Cardiac muscle cell (in vitro differentiated cells and primary cell): Measurements from ENCODE around the gene P4HTM. TPM values are rescaled to one million over a fixed set of nuclear protein-coding genes. Genes with fewer than 3 reads are reported as not detected.

Source experiments
- DNase-seq, 2 donors: peaks; one replicate each; pipeline versions ENCODE4 v3.0.0 to v3.0.0-alpha.2; 2010 to 2017; ENCODE audit warnings: low read depth in 1 of 2, low spot score in 1 of 2
- H3K27ac ChIP-seq: fragments of 200-600 bp; sonication (generic); 2 replicates; pipeline ENCODE4 v1.5.1; 2016
- H3K27me3 ChIP-seq: fragments of 200-600 bp; sonication (generic); 2 replicates; pipeline ENCODE4 v1.6.0; 2016; ENCODE audit warnings: control low read depth
- H3K36me3 ChIP-seq: fragments of 200-600 bp; sonication (generic); 2 replicates; pipeline ENCODE4 v1.5.1; 2016; ENCODE audit warnings: control low read depth
- H3K4me1 ChIP-seq: fragments of 200-600 bp; sonication (generic); 2 replicates; pipeline ENCODE4 v1.8.1; 2017; ENCODE audit warnings: low read depth, mild to moderate bottlenecking, mixed run types
- H3K4me3 ChIP-seq: fragments of 200-600 bp; sonication (generic); 2 replicates; pipeline ENCODE4 v1.5.1; 2016; ENCODE audit warnings: mild to moderate bottlenecking
- H3K9me3 ChIP-seq: fragments of 200-600 bp; sonication (generic); 2 replicates; pipeline ENCODE4 v1.5.1; 2017; ENCODE audit warnings: low read depth, mild to moderate bottlenecking, control low read depth
- polyA plus RNA-seq: library from polyadenylated mRNA; unstranded; fragments of >200 nt; fragmentation: Nextera tagmentation; extraction: Ambion mirVana; gene quantifications from 2 replicates; pipeline ENCODE4 v1.2.1, GENCODE V29; 2016
- total RNA-seq: library from RNA; depleted of rRNA; stranded (reverse); fragments of >200 nt; gene quantifications from 2 replicates; pipeline ENCODE4 v1.2.3, GENCODE V29; 2016
- TF ChIP-seq, protein P1 (sequence below): IDR thresholded peaks from 2 replicates; pipeline ENCODE4 v1.5.1; 2012; ENCODE audit warnings: low read depth, mild to moderate bottlenecking, low read length

P4HTM gene
- total and polyA plus RNA-seq, 2 experiments from 2014 or later: 60.4 to 76.5 TPM

DNA sequence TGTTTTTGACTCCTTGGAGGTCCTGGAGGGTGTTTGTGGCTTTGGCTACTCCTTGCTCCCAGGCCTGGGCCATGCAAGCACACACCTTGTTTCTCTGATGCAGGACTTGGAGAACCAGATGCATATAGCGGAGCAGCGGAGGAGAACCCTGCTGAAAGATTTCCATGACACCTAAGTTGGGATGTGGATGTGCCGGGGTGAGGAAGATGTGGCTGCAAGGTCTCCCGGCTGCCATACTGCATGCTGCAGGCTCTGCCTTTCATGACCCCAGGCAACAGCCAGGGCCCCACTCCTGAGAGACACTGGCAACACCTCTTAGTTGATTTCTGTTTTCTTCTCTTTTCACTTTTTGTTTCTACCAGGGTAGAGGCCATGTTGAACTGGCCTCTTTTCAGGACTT, 6.9 kb upstream of the P4HTM start:
- H3K4me3 ChIP-seq: no peak overlapping the region
- peaks cover 36% of the 10 kb centered on the region for H3K36me3 ChIP-seq
- no peaks in the 10 kb centered on the region for H3K27me3 ChIP-seq
- H3K9me3 ChIP-seq: no peaks in the 10 kb centered on the region
- no peaks in the 10 kb centered on the region for H3K4me1 ChIP-seq
- DNase-seq: no peak
- TF ChIP-seq, protein P1, sequence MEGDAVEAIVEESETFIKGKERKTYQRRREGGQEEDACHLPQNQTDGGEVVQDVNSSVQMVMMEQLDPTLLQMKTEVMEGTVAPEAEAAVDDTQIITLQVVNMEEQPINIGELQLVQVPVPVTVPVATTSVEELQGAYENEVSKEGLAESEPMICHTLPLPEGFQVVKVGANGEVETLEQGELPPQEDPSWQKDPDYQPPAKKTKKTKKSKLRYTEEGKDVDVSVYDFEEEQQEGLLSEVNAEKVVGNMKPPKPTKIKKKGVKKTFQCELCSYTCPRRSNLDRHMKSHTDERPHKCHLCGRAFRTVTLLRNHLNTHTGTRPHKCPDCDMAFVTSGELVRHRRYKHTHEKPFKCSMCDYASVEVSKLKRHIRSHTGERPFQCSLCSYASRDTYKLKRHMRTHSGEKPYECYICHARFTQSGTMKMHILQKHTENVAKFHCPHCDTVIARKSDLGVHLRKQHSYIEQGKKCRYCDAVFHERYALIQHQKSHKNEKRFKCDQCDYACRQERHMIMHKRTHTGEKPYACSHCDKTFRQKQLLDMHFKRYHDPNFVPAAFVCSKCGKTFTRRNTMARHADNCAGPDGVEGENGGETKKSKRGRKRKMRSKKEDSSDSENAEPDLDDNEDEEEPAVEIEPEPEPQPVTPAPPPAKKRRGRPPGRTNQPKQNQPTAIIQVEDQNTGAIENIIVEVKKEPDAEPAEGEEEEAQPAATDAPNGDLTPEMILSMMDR: no peak
- H3K27ac ChIP-seq: peak overlapping the region; percentile 57

DNA sequence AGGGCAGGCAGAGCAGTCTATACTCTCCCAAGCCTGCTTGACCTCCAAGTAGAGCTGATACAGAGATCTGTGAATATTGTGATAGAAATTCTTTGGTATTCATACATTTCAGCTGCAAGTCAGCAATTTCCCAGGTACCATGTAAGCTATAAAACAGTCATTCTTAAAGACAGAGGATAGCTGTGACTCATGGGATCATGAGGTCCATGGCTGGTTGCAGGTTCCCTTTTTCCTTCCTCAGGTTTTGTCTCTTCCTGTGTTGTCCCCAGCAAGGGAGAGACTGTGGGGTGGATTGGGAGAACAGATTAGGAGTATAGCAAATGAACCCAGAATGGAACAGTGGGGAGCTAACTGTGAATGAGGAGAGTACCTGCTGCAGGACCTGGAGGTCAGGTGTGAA, 5.4 kb upstream of the P4HTM start:
- peaks cover 27% of the 10 kb centered on the region for H3K36me3 ChIP-seq
- no peak for DNase-seq
- no peak overlapping the region for H3K4me3 ChIP-seq
- TF ChIP-seq, protein P1: no peak
- peak overlapping the region; percentile 17 for H3K27ac ChIP-seq
- no peaks in the 10 kb centered on the region for H3K27me3 ChIP-seq
- peaks cover 4% of the 10 kb centered on the region for H3K4me1 ChIP-seq
- H3K9me3 ChIP-seq: no peaks in the 10 kb centered on the region

DNA sequence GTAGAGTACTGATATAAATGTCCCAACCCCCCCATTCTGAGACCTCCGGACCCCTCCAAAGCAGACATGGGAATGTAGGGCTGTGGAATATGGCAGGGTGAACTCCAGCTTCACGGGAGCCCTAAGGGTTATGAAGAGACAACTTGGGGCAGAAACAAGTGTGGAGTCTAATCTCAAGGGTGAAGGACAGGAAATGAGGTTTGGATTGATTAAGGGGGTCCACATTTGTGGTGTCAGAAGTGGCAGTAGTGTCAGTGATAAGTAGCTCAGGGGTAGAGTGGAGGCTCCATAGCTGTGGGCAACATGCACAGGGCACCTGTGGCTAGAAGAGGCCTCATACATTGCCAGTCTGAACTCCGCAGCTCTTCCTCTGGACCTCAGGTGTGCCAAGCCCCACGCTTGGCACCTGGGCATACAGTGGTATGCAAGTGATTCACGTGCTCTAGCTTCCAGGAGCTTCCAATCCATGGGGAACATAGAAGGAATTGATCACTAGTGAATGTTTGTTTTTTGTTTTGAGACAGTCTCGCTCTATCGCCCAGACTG, 4.1 kb upstream of the P4HTM start:
- H3K4me1 ChIP-seq: peaks cover 7% of the 10 kb centered on the region
- no peaks in the 10 kb centered on the region for H3K27me3 ChIP-seq
- peak overlapping the region; percentile 39 for H3K27ac ChIP-seq
- peaks cover 19% of the 10 kb centered on the region for H3K36me3 ChIP-seq
- TF ChIP-seq, protein P1: no peak
- H3K4me3 ChIP-seq: no peak overlapping the region
- DNase-seq: no peak
- no peaks in the 10 kb centered on the region for H3K9me3 ChIP-seq

DNA sequence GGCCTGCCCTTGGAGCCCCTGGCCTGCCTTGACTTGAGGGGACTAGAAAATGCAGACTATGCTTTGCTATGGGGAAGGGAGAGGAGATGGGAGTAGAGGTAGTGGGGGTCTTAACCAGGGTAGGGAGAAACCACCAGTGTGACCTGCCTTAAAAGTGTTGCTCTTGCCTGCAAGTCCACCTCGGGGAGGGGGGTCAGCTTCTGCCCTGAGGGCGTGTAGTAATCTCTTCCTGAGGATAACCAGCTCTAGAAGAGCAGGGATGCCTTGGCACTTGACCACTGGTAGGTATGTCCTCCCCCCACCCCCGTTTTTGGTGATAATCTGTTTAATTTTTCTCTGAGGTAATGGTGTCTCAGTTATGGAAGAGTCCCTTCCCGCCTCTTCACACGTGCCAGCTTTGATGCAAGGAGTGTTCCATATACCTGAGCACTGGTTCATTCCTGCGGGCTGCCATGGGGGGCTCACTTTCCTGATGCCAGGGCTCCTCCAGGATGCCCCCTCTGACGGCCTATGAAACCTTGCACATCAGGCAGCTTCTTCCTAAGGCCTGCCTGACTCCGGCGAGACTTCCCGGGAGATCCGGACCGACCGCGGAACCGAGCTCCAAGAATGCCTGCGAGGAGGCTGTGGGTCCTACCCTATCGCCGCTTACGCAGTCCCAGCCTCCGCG, 780 bp upstream of the P4HTM start:
- Histone ChIP-seq H3K4me1 (peaks cover 11% of the 10 kb centered on the region), H3K27ac (peak overlapping the region; percentile 86), H3K36me3 (no peaks in the 10 kb centered on the region), H3K9me3 (no peaks in the 10 kb centered on the region), H3K27me3 (no peaks in the 10 kb centered on the region), H3K4me3 (peak overlapping the region; percentile 46)
- TF ChIP-seq, protein P1: no peak
- no peak for DNase-seq

DNA sequence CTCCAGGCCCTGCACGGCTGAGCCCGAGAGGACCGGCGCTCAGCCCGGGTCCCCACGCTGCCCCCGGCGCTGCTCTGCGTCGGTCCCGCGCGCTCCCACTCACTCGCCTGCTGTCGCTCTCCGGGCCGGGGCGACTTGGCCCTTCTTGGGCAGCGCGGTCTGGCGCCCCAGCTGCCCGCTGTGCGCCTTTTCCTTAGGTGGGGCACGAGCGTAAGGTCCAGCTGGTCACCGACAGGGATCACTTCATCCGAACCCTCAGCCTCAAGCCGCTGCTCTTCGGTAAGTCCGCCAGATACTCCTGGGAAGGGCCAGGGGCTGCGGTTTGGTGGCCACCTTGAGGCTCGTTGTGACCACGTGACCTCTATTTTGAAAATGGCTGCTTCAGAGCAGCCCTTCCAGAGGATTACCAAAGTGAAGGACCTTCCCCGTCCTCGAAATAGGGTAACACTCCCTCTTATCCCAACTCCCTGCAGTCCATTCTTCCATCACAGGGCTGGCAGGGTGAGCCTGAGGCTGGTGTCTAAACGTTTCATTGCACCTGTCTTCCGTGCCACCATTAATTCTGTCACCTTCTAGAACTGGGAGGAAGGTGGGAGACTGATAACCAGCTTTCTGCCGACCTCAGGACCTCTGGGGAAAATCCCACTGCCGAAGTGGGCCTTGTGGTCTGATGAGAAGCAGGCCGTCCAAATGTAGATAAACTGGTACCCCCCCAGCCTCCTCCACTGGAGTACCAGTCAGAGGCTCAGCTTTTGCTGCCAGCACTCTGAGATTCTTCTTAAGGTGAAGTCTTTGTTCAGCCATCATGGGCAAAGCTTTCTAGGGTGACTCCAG, 812 bp downstream of the P4HTM start:
- peak; percentile 25 to 35 for DNase-seq
- TF ChIP-seq, protein P1: no peak
- Histone ChIP-seq H3K9me3 (no peaks in the 10 kb centered on the region), H3K27me3 (no peaks in the 10 kb centered on the region), H3K4me1 (peaks cover 11% of the 10 kb centered on the region), H3K4me3 (peak overlapping the region; percentile 46), H3K36me3 (no peaks in the 10 kb centered on the region), H3K27ac (peak overlapping the region; percentile 86)
